Keratinocyte (primary cell): ENCODE data around the gene PPCS.

Experiments
- EZH2 ChIP-seq: IDR thresholded peaks from one replicate; pipeline ENCODE4 v1.6.1; 2012; ENCODE audit warnings: inconsistent platforms, mild to moderate bottlenecking, low read length, moderate library complexity
- TF ChIP-seq, protein P1 (sequence below), 3 experiments: IDR thresholded peaks in 1 of 3; conservative IDR thresholded peaks in 1 of 3; optimal IDR thresholded peaks in 1 of 3; 2 replicates in 2 of 3; 3 replicates in 1 of 3; pipeline versions ENCODE3 to v1.5.1; 2011; ENCODE audit warnings: low read length in 3 of 3, mild to moderate bottlenecking in 3 of 3, moderate library complexity in 2 of 3, control low read depth in 1 of 3, inconsistent platforms in 1 of 3; ENCODE audit not compliant: insufficient read depth in 2 of 3; ENCODE audit errors: extremely low read depth in 1 of 3

DNA sequence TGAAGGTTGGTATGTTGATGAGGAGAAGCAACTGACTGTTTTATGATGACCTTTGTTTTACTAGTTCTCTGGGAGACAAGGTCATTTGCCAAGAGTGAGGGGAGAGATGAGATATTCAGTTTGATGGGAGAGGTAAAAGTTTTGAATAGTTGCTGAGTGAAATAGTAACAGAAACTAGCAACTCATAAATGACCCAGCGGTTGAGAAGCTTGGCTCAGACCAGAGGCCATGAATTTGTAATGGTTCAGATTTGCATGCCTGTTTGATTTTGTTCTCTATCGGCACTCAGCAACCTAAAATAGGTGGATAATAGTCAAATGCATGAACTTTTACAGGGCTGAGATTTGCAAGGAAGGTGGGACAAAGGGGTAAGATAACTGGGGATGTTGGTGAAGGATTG lies 13.4 kb downstream of the PPCS start:
- TF ChIP-seq, protein P1, sequence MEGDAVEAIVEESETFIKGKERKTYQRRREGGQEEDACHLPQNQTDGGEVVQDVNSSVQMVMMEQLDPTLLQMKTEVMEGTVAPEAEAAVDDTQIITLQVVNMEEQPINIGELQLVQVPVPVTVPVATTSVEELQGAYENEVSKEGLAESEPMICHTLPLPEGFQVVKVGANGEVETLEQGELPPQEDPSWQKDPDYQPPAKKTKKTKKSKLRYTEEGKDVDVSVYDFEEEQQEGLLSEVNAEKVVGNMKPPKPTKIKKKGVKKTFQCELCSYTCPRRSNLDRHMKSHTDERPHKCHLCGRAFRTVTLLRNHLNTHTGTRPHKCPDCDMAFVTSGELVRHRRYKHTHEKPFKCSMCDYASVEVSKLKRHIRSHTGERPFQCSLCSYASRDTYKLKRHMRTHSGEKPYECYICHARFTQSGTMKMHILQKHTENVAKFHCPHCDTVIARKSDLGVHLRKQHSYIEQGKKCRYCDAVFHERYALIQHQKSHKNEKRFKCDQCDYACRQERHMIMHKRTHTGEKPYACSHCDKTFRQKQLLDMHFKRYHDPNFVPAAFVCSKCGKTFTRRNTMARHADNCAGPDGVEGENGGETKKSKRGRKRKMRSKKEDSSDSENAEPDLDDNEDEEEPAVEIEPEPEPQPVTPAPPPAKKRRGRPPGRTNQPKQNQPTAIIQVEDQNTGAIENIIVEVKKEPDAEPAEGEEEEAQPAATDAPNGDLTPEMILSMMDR (optimal IDR thresholded peaks at IDR 0.05 in 1 of 3, IDR thresholded peaks at IDR 0.05 in 1 of 3, conservative IDR thresholded peaks at IDR 0.05 in 1 of 3; ENCODE audit: extremely low read depth in 1 of 3, insufficient read depth in 2 of 3, low read length in 3 of 3): no peak
- TF ChIP-seq EZH2: no peak
